ENCODE data around the gene CD151.
A peak's percentile ranks its signal among the peaks of the same experiment; 100 is the strongest.

CD151 gene

GRCh38 chr11:797296-798092 lies 35.3 kb upstream of the CD151 start:
- Histone ChIP-seq H3K4me1 (peaks cover 37% of the 10 kb centered on the region), H3K36me3 (peaks cover 58% of the 10 kb centered on the region), H3K9me3 (no peaks in the 10 kb centered on the region), H3K4me2 (peak overlapping the region; percentile 100), H3K9ac (peak overlapping the region; percentile 90), H3K27ac (peak overlapping the region; percentile 88), H3K27me3 (no peaks in the 10 kb centered on the region), H4K20me1 (peaks cover 49% of the 10 kb centered on the region), H3K4me3 (peak overlapping the region; percentile 97)
- TF ChIP-seq Cebpa-rat (IDR thresholded peaks at IDR 0.05) = no peak

- TF ChIP-seq Cebpa-rat (IDR thresholded peaks at IDR 0.05) = no peak
- H3K4me1 ChIP-seq = peaks cover 45% of the 10 kb centered on the region
- H4K20me1 ChIP-seq = peaks cover 52% of the 10 kb centered on the region
- H3K9ac ChIP-seq = peak within 1 kb of the TSS; percentile 90
- H3K4me2 ChIP-seq = peak within 1 kb of the TSS; percentile 100
- H3K9me3 ChIP-seq = no peaks in the 10 kb centered on the region
- peak within 1 kb of the TSS; percentile 88 for H3K27ac ChIP-seq
- H3K4me3 ChIP-seq = peak within 1 kb of the TSS; percentile 97
- no peaks in the 10 kb centered on the region for H3K27me3 ChIP-seq
- peaks cover 60% of the 10 kb centered on the region for H3K36me3 ChIP-seq
Measured at GRCh38 chr11:798093-798713, 34.5 kb upstream of the CD151 start, which contains the start of gene SLC25A22. SLC25A22 (minus strand) TSS chr11:798281; CDS start chr11:795006, 3,275 bp downstream.

GRCh38 chr11:799641-800316 lies 33.0 kb upstream of the CD151 start:
- TF ChIP-seq Cebpa-rat (IDR thresholded peaks at IDR 0.05) = no peak
- Histone ChIP-seq H3K27ac (no peak overlapping the region), H3K4me1 (peaks cover 54% of the 10 kb centered on the region), H3K9ac (no peak overlapping the region), H3K36me3 (peaks cover 45% of the 10 kb centered on the region), H3K4me2 (no peak overlapping the region), H3K9me3 (no peaks in the 10 kb centered on the region), H3K4me3 (no peak overlapping the region), H4K20me1 (peaks cover 55% of the 10 kb centered on the region), H3K27me3 (no peaks in the 10 kb centered on the region)

- no peak for TF ChIP-seq Cebpa-rat (IDR thresholded peaks at IDR 0.05)
- Histone ChIP-seq H3K4me3 (no peak overlapping the region), H3K9ac (no peak overlapping the region), H3K4me1 (peaks cover 50% of the 10 kb centered on the region), H4K20me1 (peaks cover 52% of the 10 kb centered on the region), H3K27me3 (no peaks in the 10 kb centered on the region), H3K27ac (no peak overlapping the region), H3K4me2 (no peak overlapping the region), H3K36me3 (peaks cover 45% of the 10 kb centered on the region), H3K9me3 (no peaks in the 10 kb centered on the region)
Measured at GRCh38 chr11:800473-800872, 32.3 kb upstream of the CD151 start.

GRCh38 chr11:801097-801780 lies 31.5 kb upstream of the CD151 start:
- Histone ChIP-seq H3K27ac (no peak overlapping the region), H3K36me3 (peaks cover 45% of the 10 kb centered on the region), H3K4me1 (peaks cover 52% of the 10 kb centered on the region), H3K9ac (no peak overlapping the region), H3K27me3 (no peaks in the 10 kb centered on the region), H3K9me3 (no peaks in the 10 kb centered on the region), H3K4me3 (no peak overlapping the region), H3K4me2 (no peak overlapping the region), H4K20me1 (peaks cover 46% of the 10 kb centered on the region)
- no peak for TF ChIP-seq Cebpa-rat (IDR thresholded peaks at IDR 0.05)

- 0 out of 2 replicates have a peak overlapping the region, but pooled peaks have one; percentile 80 for H3K9ac ChIP-seq
- TF ChIP-seq Cebpa-rat (IDR thresholded peaks at IDR 0.05) = no peak
- H3K36me3 ChIP-seq = peaks cover 45% of the 10 kb centered on the region
- H3K27ac ChIP-seq = no peak overlapping the region
- H3K4me3 ChIP-seq = no peak overlapping the region
- H3K4me1 ChIP-seq = peaks cover 47% of the 10 kb centered on the region
- H3K9me3 ChIP-seq = no peaks in the 10 kb centered on the region
- no peaks in the 10 kb centered on the region for H3K27me3 ChIP-seq
- H4K20me1 ChIP-seq = peaks cover 38% of the 10 kb centered on the region
- peak overlapping the region; percentile 99 for H3K4me2 ChIP-seq
Measured at GRCh38 chr11:802018-802617, 30.6 kb upstream of the CD151 start.

GRCh38 chr11:802693-803466 lies 29.9 kb upstream of the CD151 start:
- H3K27me3 ChIP-seq = no peaks in the 10 kb centered on the region
- TF ChIP-seq Cebpa-rat (IDR thresholded peaks at IDR 0.05) = no peak
- peak overlapping the region; percentile 80 for H3K9ac ChIP-seq
- H4K20me1 ChIP-seq = peaks cover 32% of the 10 kb centered on the region; the same call in 1 of the 2 replicates
- peak overlapping the region; percentile 76 for H3K4me3 ChIP-seq
- peak overlapping the region; percentile 59 for H3K27ac ChIP-seq
- peak overlapping the region; percentile 99 for H3K4me2 ChIP-seq
- peaks cover 48% of the 10 kb centered on the region for H3K4me1 ChIP-seq
- H3K9me3 ChIP-seq = no peaks in the 10 kb centered on the region
- H3K36me3 ChIP-seq = peaks cover 45% of the 10 kb centered on the region

GRCh38 chr11:803467-803742 lies 29.3 kb upstream of the CD151 start:
- H3K36me3 ChIP-seq = peaks cover 45% of the 10 kb centered on the region
- H3K27ac ChIP-seq = peak overlapping the region; percentile 59; the same call in 1 of the 2 replicates
- peaks cover 51% of the 10 kb centered on the region for H3K4me1 ChIP-seq
- H3K9me3 ChIP-seq = no peaks in the 10 kb centered on the region
- H3K4me2 ChIP-seq = peak overlapping the region; percentile 99
- H3K9ac ChIP-seq = peak overlapping the region; percentile 80
- H3K27me3 ChIP-seq = no peaks in the 10 kb centered on the region
- peak overlapping the region; percentile 76 for H3K4me3 ChIP-seq
- TF ChIP-seq Cebpa-rat (IDR thresholded peaks at IDR 0.05) = no peak
- peaks cover 32% of the 10 kb centered on the region; the same call in 1 of the 2 replicates for H4K20me1 ChIP-seq

Measured in BLaER1 (cell line).